Body of pancreas (tissue), 4 donors: ENCODE measurements around the gene TLL2.

ENCODE experiments used
- POLR2A ChIP-seq, 3 donors: fragments of 450-650 bp; IDR thresholded peaks; one replicate each; pipeline ENCODE4 v1.6.1; 2016; ENCODE audit warnings: antibody characterized with exemption in 3 of 3, mild to moderate bottlenecking in 2 of 3
- TF ChIP-seq, protein P1 (sequence below), 7 experiments: fragments of 450-650 bp in 4 of 7; fragments of 200-600 bp in 3 of 7; sonication (generic) in 3 of 7; IDR thresholded peaks; one replicate each; pipeline ENCODE4 v1.5.1; 2016 to 2019; ENCODE audit warnings: antibody characterized with exemption in 7 of 7

GRCh38 chr10:96502561-96503282 is 11.0 kb downstream of the TLL2 start:
- TF ChIP-seq, protein P1, sequence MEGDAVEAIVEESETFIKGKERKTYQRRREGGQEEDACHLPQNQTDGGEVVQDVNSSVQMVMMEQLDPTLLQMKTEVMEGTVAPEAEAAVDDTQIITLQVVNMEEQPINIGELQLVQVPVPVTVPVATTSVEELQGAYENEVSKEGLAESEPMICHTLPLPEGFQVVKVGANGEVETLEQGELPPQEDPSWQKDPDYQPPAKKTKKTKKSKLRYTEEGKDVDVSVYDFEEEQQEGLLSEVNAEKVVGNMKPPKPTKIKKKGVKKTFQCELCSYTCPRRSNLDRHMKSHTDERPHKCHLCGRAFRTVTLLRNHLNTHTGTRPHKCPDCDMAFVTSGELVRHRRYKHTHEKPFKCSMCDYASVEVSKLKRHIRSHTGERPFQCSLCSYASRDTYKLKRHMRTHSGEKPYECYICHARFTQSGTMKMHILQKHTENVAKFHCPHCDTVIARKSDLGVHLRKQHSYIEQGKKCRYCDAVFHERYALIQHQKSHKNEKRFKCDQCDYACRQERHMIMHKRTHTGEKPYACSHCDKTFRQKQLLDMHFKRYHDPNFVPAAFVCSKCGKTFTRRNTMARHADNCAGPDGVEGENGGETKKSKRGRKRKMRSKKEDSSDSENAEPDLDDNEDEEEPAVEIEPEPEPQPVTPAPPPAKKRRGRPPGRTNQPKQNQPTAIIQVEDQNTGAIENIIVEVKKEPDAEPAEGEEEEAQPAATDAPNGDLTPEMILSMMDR (IDR thresholded peaks at IDR 0.05), result no peak
- TF ChIP-seq POLR2A (IDR thresholded peaks at IDR 0.05), result no peak
